ENCODE data around the gene TOMM5. TPM values are rescaled to one million over a fixed set of nuclear protein-coding genes. Genes with fewer than 3 reads are reported as not detected.

Gene TOMM5
- total and polyA plus RNA-seq, 3 donors from 2014 or later = 96.5 to 126 (median 113) TPM

- no peaks in the 10 kb centered on the region for H3K4me1 ChIP-seq
- H3K27me3 ChIP-seq = no peaks in the 10 kb centered on the region
- intact Hi-C loops (cut with DNase I; ENCODE audit: low total_unique reads) = no loop called here
- H3K4me3 ChIP-seq = no peak overlapping the region
- TF ChIP-seq CTCF (IDR thresholded peaks at IDR 0.05) = no peak
- no peak for TF ChIP-seq POLR2A (IDR thresholded peaks at IDR 0.05)
- DNase-seq = no peak
- H3K9me3 ChIP-seq = no peaks in the 10 kb centered on the region
- no peaks in the 10 kb centered on the region for H3K36me3 ChIP-seq (ENCODE audit: low read depth, missing control alignments)
- 39 to 49% methylated on average over 5 of the region's 5 CpGs for WGBS, 2 donors
- H3K27ac ChIP-seq = no peak overlapping the region
Measured at GRCh38 chr9:37626708-37627292, 34.4 kb upstream of the TOMM5 start.

- TF ChIP-seq CTCF (IDR thresholded peaks at IDR 0.05) = no peak
- TF ChIP-seq POLR2A (IDR thresholded peaks at IDR 0.05) = no peak
- intact Hi-C loops (cut with DNase I; ENCODE audit: low total_unique reads) = no loop called here
- 75 to 80% methylated on average over 11 to 12 of the region's 12 CpGs for WGBS, 2 donors
- DNase-seq = no peak
- no peaks in the 10 kb centered on the region for H3K27me3 ChIP-seq
- no peak overlapping the region for H3K27ac ChIP-seq
- no peaks in the 10 kb centered on the region for H3K36me3 ChIP-seq (ENCODE audit: low read depth, missing control alignments)
- H3K4me3 ChIP-seq = no peak overlapping the region
- H3K4me1 ChIP-seq = no peaks in the 10 kb centered on the region
- no peaks in the 10 kb centered on the region for H3K9me3 ChIP-seq
Measured at GRCh38 chr9:37625758-37626147, 33.4 kb upstream of the TOMM5 start.

- DNase-seq = no peak
- intact Hi-C loops (cut with DNase I; ENCODE audit: low total_unique reads) = no loop called here
- H3K36me3 ChIP-seq (ENCODE audit: low read depth, missing control alignments) = no peaks in the 10 kb centered on the region
Measured at GRCh38 chr9:37625036-37625757, 32.8 kb upstream of the TOMM5 start.

GRCh38 chr9:37624073-37624472 is 31.7 kb upstream of the TOMM5 start:
- WGBS, 2 donors = 75 to 88% methylated on average over 1 of the region's 1 CpG
- Histone ChIP-seq H3K9me3 (no peaks in the 10 kb centered on the region), H3K4me3 (no peak overlapping the region), H3K4me1 (no peaks in the 10 kb centered on the region), H3K27ac (no peak overlapping the region), H3K36me3 (ENCODE audit: low read depth, missing control alignments) (no peaks in the 10 kb centered on the region), H3K27me3 (no peaks in the 10 kb centered on the region)
- no peak for TF ChIP-seq POLR2A (IDR thresholded peaks at IDR 0.05)
- TF ChIP-seq CTCF (IDR thresholded peaks at IDR 0.05) = no peak
- intact Hi-C loops (cut with DNase I; ENCODE audit: low total_unique reads) = no loop called here
- DNase-seq = no peak

More at GRCh38 chr9:37625036-37625757, 32.8 kb upstream of the TOMM5 start:
- Histone ChIP-seq H3K9me3 (no peaks in the 10 kb centered on the region), H3K27ac (no peak overlapping the region), H3K4me1 (no peaks in the 10 kb centered on the region), H3K27me3 (no peaks in the 10 kb centered on the region), H3K4me3 (no peak overlapping the region)
- 74 to 75% methylated on average over 5 of the region's 5 CpGs for WGBS, 2 donors
- no peak for TF ChIP-seq POLR2A (IDR thresholded peaks at IDR 0.05)
- no peak for TF ChIP-seq CTCF (IDR thresholded peaks at IDR 0.05)

GRCh38 chr9:37623267-37623666 is 30.9 kb upstream of the TOMM5 start:
- no peak overlapping the region for H3K4me3 ChIP-seq
- H3K9me3 ChIP-seq = no peaks in the 10 kb centered on the region
- no peaks in the 10 kb centered on the region for H3K36me3 ChIP-seq (ENCODE audit: low read depth, missing control alignments)
- DNase-seq = no peak
- 81 to 85% methylated on average over 2 of the region's 2 CpGs for WGBS, 2 donors
- intact Hi-C loops (cut with DNase I; ENCODE audit: low total_unique reads) = no loop called here
- TF ChIP-seq POLR2A (IDR thresholded peaks at IDR 0.05) = no peak
- no peak for TF ChIP-seq CTCF (IDR thresholded peaks at IDR 0.05)
- H3K27ac ChIP-seq = no peak overlapping the region
- H3K4me1 ChIP-seq = no peaks in the 10 kb centered on the region
- H3K27me3 ChIP-seq = no peaks in the 10 kb centered on the region

Measured in testis (tissue), 3 donors.